ENCODE measurements around the gene DAZAP1.

DNA sequence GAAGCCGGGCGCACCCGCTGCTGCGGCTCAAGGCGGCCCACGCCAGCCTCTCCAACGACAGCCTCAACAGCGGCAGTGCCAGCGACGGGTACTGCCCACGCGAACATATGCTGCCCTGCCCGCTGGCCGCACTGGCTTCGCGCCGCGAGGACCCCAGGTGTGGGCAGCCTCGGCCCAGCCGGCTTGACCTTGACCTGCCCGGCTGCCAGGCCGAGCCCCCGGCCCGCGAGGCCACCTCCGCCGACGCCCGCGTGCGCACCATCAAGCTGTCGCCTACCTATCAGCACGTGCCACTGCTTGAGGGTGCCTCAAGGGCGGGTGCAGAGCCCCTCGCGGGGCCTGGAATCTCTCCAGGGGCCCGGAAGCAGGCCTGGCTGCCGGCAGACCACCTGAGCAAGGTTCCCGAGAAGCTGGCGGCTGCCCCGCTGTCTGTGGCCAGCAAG is 58.7 kb downstream of the DAZAP1 start:
- TF ChIP-seq, protein P1, sequence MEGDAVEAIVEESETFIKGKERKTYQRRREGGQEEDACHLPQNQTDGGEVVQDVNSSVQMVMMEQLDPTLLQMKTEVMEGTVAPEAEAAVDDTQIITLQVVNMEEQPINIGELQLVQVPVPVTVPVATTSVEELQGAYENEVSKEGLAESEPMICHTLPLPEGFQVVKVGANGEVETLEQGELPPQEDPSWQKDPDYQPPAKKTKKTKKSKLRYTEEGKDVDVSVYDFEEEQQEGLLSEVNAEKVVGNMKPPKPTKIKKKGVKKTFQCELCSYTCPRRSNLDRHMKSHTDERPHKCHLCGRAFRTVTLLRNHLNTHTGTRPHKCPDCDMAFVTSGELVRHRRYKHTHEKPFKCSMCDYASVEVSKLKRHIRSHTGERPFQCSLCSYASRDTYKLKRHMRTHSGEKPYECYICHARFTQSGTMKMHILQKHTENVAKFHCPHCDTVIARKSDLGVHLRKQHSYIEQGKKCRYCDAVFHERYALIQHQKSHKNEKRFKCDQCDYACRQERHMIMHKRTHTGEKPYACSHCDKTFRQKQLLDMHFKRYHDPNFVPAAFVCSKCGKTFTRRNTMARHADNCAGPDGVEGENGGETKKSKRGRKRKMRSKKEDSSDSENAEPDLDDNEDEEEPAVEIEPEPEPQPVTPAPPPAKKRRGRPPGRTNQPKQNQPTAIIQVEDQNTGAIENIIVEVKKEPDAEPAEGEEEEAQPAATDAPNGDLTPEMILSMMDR (IDR thresholded peaks at IDR 0.05) = no peak
- no peak for TF ChIP-seq EP300 (IDR thresholded peaks at IDR 0.05)
- TF ChIP-seq POLR2A (IDR thresholded peaks at IDR 0.05) = no peak
